Measurements from ENCODE around the gene EPHA10. TPM values are rescaled to one million over a fixed set of nuclear protein-coding genes. Genes with fewer than 3 reads are reported as not detected.

EPHA10 gene
- total RNA-seq, 2 donors from 2014 or later = 0.73 to 11.8 TPM

GRCh38 chr1:37802439-37802838 is 37.5 kb upstream of the EPHA10 start:
- Histone ChIP-seq H3K27me3 (replicated peaks; ENCODE audit: insufficient read depth) (no peaks in the 10 kb centered on the region), H3K27ac (no peak overlapping the region), H3K4me1 (replicated peaks) (peaks cover 8% of the 10 kb centered on the region), H3K9me3 (no peaks in the 10 kb centered on the region), H3K36me3 (peaks cover 0 to 23% of the 10 kb centered on the region in 2 donors), H3K4me3 (no peak overlapping the region)
- intact Hi-C loops (cut with DNase I) = loop anchor here (10.0 kb wide), 2 partner anchors 208 to 248 kb away; partner anchors contain the start of genes DNALI1, GNL2 and SNIP1
- DNase-seq (ENCODE audit: low spot score) = no peak
- 94% methylated on average over 1 of the region's 1 CpG for WGBS
- no peak for TF ChIP-seq POLR2AphosphoS5 (IDR thresholded peaks at IDR 0.05)
- TF ChIP-seq POLR2A (IDR thresholded peaks at IDR 0.05) = no peak
- no peak for TF ChIP-seq CTCF (IDR thresholded peaks at IDR 0.05)

- intact Hi-C loops (cut with DNase I) = no loop called here
- H3K27ac ChIP-seq = no peak overlapping the region
- H3K36me3 ChIP-seq = peaks cover 0 to 5% of the 10 kb centered on the region in 2 donors
- WGBS = 95% methylated on average over 3 of the region's 3 CpGs
- DNase-seq (ENCODE audit: low spot score) = no peak
- no peaks in the 10 kb centered on the region for H3K9me3 ChIP-seq
- no peak for TF ChIP-seq CTCF (IDR thresholded peaks at IDR 0.05)
- no peak for TF ChIP-seq POLR2A (IDR thresholded peaks at IDR 0.05)
- no peak for TF ChIP-seq POLR2AphosphoS5 (IDR thresholded peaks at IDR 0.05)
- H3K4me1 ChIP-seq (replicated peaks) = peaks cover 3% of the 10 kb centered on the region
- H3K27me3 ChIP-seq (replicated peaks; ENCODE audit: insufficient read depth) = no peaks in the 10 kb centered on the region
- H3K4me3 ChIP-seq = no peak overlapping the region
Measured at GRCh38 chr1:37797750-37798345, 32.9 kb upstream of the EPHA10 start.

GRCh38 chr1:37795340-37796125 is 30.6 kb upstream of the EPHA10 start:
- peak; percentile 41 for DNase-seq (ENCODE audit: low spot score)
- H3K4me1 ChIP-seq (replicated peaks) = peaks cover 3% of the 10 kb centered on the region
- no peak overlapping the region for H3K4me3 ChIP-seq
- intact Hi-C loops (cut with DNase I) = no loop called here
- H3K27ac ChIP-seq = no peak overlapping the region
- no peaks in the 10 kb centered on the region for H3K9me3 ChIP-seq
- WGBS = 26% methylated on average over 22 of the region's 22 CpGs
- TF ChIP-seq POLR2A (IDR thresholded peaks at IDR 0.05) (no peak), POLR2AphosphoS5 (IDR thresholded peaks at IDR 0.05) (peak; percentile 29)
- H3K27me3 ChIP-seq (replicated peaks; ENCODE audit: insufficient read depth) = no peaks in the 10 kb centered on the region
- H3K36me3 ChIP-seq = no peaks in the 10 kb centered on the region

- Histone ChIP-seq H3K27ac (no peak overlapping the region), H3K4me1 (replicated peaks) (peaks cover 3% of the 10 kb centered on the region), H3K27me3 (replicated peaks; ENCODE audit: insufficient read depth) (no peaks in the 10 kb centered on the region), H3K4me3 (peak overlapping the region; percentile 40 to 54), H3K36me3 (no peaks in the 10 kb centered on the region), H3K9me3 (no peaks in the 10 kb centered on the region)
- intact Hi-C loops (cut with DNase I) = no loop called here
- WGBS = 15% methylated on average over 46 of the region's 59 CpGs
- TF ChIP-seq POLR2AphosphoS5 (IDR thresholded peaks at IDR 0.05) (no peak), CTCF (IDR thresholded peaks at IDR 0.05) (no peak), POLR2A (IDR thresholded peaks at IDR 0.05) (no peak)
- no peak for DNase-seq (ENCODE audit: low spot score)
Measured at GRCh38 chr1:37794372-37795339, 29.7 kb upstream of the EPHA10 start.

Data from prostate gland (tissue), 2 donors.